GM12864 (cell line): ENCODE results near the gene CHGA.

Experiments
- DNase-seq: peaks from one replicate; pipeline ENCODE4 v3.0.0-alpha.2; 2011; ENCODE audit warnings: low read depth
- H3K4me3 ChIP-seq: 2 replicates; pipeline ENCODE4 v1.5.1; 2011; ENCODE audit warnings: mild to moderate bottlenecking, low read depth, low read length, control low read depth
- TF ChIP-seq, protein P1 (sequence below): IDR thresholded peaks from 2 replicates; pipeline ENCODE4 v1.5.1; 2011; ENCODE audit warnings: low read depth, mild to moderate bottlenecking, moderate library complexity, low read length, control low read depth, inconsistent platforms; ENCODE audit errors: missing control alignments

CHGA gene

DNA sequence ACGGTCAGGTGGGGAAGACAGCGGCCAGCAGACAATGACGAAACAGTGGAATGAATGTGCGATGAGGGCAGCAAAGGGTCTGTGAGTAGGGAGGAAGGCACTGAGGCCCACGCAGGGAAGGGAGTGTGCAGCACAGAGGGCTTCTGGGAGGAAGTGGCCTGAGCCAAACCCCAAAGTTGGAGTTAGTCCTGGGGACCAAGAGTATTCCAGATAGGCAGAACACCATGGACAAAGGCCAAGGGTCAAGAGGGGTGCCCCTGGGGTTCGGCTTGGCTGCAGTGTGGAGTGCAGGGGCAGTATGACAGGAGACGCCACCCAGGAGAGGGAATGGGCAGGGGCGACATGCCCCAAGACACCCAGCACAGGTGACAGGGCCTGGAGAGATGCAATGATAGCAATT, 58.8 kb downstream of the CHGA start:
- TF ChIP-seq, protein P1, sequence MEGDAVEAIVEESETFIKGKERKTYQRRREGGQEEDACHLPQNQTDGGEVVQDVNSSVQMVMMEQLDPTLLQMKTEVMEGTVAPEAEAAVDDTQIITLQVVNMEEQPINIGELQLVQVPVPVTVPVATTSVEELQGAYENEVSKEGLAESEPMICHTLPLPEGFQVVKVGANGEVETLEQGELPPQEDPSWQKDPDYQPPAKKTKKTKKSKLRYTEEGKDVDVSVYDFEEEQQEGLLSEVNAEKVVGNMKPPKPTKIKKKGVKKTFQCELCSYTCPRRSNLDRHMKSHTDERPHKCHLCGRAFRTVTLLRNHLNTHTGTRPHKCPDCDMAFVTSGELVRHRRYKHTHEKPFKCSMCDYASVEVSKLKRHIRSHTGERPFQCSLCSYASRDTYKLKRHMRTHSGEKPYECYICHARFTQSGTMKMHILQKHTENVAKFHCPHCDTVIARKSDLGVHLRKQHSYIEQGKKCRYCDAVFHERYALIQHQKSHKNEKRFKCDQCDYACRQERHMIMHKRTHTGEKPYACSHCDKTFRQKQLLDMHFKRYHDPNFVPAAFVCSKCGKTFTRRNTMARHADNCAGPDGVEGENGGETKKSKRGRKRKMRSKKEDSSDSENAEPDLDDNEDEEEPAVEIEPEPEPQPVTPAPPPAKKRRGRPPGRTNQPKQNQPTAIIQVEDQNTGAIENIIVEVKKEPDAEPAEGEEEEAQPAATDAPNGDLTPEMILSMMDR = no peak

DNA sequence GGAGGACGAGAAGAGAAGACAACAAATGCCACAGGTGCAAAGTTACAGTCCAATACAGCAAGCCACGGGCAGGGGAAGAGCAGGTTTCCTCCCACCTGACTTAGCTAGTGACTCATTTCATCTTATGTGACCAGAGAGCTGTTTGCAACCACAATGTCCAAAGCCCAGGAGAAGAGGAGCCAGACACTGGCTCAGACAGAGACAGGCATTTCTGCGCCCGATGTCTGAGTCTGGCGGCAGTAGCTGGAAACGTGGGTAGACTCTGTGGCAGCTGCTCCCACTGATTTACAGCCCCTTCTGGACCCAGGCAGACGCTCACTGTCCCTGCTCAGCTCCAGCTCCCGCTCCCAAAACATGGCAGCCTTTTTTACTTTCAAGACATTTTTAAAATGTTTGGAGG, 60.0 kb downstream of the CHGA start:
- DNase-seq = no peak
- TF ChIP-seq, protein P1 = no peak
- H3K4me3 ChIP-seq = no peak overlapping the region

More for the DNA sequence above, 58.8 kb downstream of the CHGA start:
- H3K4me3 ChIP-seq = no peak overlapping the region
- DNase-seq = no peak

DNA sequence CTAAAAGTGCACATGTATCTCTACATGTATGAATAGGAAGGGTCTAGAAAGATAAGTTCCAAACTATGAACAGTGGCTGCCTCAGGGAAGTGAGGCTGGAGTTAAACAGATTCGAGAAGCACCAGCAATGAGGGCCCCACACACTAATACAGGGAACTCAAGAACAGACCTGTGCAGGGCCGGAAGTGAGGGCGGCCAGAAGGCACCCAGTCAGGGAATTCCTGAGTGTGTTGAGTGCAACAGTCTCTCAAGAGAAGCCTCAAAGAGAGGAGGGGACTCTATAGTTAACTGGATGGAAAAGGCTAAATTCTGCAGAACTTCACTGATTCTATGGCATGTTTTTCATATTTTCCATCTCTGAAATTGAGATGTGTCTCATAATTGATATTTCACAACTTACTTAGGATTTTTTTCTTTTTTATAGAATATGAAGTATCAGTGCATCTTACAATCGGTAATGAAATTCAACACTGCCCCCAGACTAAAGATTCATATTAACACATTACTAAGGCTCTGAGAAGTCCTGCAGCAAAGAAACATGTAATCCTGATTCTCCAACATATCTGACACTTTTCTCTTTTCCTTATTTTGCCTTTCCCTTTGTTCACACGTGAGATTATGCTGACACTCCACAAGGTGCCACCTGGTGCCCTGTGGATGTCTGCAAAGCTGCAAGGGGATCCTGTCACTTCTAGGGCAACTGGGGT, 61.3 kb downstream of the CHGA start:
- DNase-seq = no peak
- H3K4me3 ChIP-seq = no peak overlapping the region

More for the DNA sequence above, 61.3 kb downstream of the CHGA start:
- TF ChIP-seq, protein P1 = no peak
